ENCODE results near the gene HDDC3.

HDDC3 gene

DNA sequence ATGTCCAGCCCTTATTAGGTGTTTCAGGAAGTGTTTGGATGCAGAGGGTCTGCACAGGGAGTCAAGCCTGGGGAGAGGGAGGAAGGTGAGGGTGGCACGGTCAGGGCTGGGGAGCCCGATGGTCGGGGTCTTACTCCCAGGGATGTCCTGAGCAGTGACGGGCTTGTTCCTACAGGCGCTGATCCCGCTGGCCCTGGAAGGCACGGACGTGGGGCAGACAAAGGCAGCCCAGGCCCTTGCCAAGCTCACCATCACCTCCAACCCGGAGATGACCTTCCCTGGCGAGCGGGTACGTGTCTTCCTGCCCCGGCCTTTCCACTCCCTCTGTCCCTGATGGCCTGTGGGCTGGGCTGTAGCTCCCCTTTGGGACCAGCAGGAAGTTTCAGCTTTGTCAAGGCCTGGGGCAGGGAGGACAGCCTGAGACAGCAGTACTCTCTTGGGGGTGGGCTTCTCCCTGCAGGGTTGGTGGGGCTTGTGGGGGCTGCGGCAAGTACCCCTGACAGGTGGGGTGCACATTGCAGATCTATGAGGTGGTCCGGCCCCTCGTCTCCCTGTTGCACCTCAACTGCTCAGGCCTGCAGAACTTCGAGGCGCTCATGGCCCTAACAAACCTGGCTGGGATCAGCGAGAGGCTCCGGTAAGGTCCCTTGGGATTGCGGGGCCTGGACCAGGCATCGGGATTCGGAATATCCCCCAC lies 17.8 kb upstream of the HDDC3 start:
- no peak overlapping the region; the same call in 1 of the 2 replicates for H3K27ac ChIP-seq (replicated peaks)
- no peak overlapping the region for H3K4me3 ChIP-seq (replicated peaks; ENCODE audit: insufficient read depth, low read length)
- H3K27me3 ChIP-seq (ENCODE audit: insufficient read depth, poor library complexity, severe bottlenecking), result no peaks in the 10 kb centered on the region
- TF ChIP-seq POLR2AphosphoS5 (IDR thresholded peaks at IDR 0.05; ENCODE audit: low read depth) (no peak), SPI1 (IDR thresholded peaks at IDR 0.05; ENCODE audit: borderline replicate concordance, low read depth) (no peak), GABPA (IDR thresholded peaks at IDR 0.05; ENCODE audit: low read depth) (no peak)
- TF ChIP-seq, protein P1, sequence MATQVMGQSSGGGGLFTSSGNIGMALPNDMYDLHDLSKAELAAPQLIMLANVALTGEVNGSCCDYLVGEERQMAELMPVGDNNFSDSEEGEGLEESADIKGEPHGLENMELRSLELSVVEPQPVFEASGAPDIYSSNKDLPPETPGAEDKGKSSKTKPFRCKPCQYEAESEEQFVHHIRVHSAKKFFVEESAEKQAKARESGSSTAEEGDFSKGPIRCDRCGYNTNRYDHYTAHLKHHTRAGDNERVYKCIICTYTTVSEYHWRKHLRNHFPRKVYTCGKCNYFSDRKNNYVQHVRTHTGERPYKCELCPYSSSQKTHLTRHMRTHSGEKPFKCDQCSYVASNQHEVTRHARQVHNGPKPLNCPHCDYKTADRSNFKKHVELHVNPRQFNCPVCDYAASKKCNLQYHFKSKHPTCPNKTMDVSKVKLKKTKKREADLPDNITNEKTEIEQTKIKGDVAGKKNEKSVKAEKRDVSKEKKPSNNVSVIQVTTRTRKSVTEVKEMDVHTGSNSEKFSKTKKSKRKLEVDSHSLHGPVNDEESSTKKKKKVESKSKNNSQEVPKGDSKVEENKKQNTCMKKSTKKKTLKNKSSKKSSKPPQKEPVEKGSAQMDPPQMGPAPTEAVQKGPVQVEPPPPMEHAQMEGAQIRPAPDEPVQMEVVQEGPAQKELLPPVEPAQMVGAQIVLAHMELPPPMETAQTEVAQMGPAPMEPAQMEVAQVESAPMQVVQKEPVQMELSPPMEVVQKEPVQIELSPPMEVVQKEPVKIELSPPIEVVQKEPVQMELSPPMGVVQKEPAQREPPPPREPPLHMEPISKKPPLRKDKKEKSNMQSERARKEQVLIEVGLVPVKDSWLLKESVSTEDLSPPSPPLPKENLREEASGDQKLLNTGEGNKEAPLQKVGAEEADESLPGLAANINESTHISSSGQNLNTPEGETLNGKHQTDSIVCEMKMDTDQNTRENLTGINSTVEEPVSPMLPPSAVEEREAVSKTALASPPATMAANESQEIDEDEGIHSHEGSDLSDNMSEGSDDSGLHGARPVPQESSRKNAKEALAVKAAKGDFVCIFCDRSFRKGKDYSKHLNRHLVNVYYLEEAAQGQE (IDR thresholded peaks at IDR 0.05; ENCODE audit: insufficient replicate concordance, low read depth), result no peak
- TF ChIP-seq, protein P2, sequence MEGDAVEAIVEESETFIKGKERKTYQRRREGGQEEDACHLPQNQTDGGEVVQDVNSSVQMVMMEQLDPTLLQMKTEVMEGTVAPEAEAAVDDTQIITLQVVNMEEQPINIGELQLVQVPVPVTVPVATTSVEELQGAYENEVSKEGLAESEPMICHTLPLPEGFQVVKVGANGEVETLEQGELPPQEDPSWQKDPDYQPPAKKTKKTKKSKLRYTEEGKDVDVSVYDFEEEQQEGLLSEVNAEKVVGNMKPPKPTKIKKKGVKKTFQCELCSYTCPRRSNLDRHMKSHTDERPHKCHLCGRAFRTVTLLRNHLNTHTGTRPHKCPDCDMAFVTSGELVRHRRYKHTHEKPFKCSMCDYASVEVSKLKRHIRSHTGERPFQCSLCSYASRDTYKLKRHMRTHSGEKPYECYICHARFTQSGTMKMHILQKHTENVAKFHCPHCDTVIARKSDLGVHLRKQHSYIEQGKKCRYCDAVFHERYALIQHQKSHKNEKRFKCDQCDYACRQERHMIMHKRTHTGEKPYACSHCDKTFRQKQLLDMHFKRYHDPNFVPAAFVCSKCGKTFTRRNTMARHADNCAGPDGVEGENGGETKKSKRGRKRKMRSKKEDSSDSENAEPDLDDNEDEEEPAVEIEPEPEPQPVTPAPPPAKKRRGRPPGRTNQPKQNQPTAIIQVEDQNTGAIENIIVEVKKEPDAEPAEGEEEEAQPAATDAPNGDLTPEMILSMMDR (IDR thresholded peaks at IDR 0.05; ENCODE audit: insufficient read depth, low read length), result no peak
- no peak for DNase-seq (ENCODE audit: low read depth in 1 of 2, low spot score in 1 of 2)

DNA sequence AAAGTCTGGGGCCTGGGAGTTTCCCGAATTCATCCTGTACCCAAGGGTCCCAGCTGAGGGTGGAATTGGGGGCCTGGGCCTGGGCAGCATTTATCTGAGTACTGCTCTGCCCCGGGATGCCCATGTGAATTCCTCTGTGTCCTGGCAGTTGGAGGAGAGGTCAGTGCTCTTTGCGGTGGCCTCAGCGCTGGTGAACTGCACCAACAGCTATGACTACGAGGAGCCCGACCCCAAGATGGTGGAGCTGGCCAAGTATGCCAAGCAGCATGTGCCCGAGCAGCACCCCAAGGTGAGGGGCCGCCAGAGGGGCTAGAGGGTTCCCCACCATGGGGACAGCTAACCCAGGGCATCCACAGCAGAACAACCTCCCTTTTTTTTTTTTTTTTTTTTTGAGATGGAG lies 16.2 kb upstream of the HDDC3 start:
- H3K4me3 ChIP-seq (replicated peaks; ENCODE audit: insufficient read depth, low read length), result no peak overlapping the region
- TF ChIP-seq, protein P1 (IDR thresholded peaks at IDR 0.05; ENCODE audit: insufficient replicate concordance, low read depth), result no peak
- TF ChIP-seq, protein P2 (IDR thresholded peaks at IDR 0.05; ENCODE audit: insufficient read depth, low read length), result no peak
- TF ChIP-seq POLR2AphosphoS5 (IDR thresholded peaks at IDR 0.05; ENCODE audit: low read depth) (no peak), SPI1 (IDR thresholded peaks at IDR 0.05; ENCODE audit: borderline replicate concordance, low read depth) (no peak), GABPA (IDR thresholded peaks at IDR 0.05; ENCODE audit: low read depth) (no peak)
- no peak for DNase-seq (ENCODE audit: low read depth in 1 of 2, low spot score in 1 of 2)
- no peaks in the 10 kb centered on the region for H3K27me3 ChIP-seq (ENCODE audit: insufficient read depth, poor library complexity, severe bottlenecking)
- no peak overlapping the region for H3K27ac ChIP-seq (replicated peaks)

DNA sequence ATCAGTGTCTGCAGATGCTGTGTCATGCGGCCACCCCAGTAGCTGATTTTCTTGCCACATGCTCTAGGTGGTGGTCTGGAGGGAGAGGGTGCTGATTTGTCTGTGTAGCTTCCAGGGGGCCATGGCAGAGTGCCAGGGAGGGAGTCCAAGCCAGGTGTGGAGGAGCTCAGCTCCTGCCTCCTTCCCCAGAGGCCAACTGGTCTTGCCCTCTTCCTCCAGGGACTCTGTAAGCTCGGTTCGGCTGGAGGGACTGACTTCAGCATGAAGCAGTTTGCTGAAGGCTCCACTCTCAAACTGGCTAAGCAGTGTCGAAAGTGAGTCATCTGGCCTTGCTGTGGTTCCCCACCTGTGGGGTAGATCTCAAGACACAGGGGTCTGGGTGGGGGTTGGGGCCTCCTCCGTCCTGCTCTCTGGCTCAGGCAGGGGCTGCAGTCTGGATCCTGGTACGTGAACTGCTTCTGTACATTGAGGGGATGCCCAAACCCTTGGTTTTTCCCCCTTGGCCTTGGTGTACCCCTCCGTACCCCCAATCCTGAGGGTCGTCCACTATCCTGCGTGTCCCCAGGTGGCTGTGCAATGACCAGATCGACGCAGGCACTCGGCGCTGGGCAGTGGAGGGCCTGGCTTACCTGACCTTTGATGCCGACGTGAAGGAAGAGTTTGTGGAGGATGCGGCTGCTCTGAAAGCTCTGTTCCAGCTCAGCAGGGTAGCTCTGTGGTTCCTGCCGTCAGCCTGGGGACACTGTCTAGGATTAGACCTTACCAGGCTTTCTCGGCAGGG lies 15.4 kb upstream of the HDDC3 start:
- Histone ChIP-seq H3K27me3 (ENCODE audit: insufficient read depth, poor library complexity, severe bottlenecking) (no peaks in the 10 kb centered on the region), H3K4me3 (replicated peaks; ENCODE audit: insufficient read depth, low read length) (no peak overlapping the region), H3K27ac (replicated peaks) (no peak overlapping the region)
- TF ChIP-seq GABPA (IDR thresholded peaks at IDR 0.05; ENCODE audit: low read depth), result no peak
- TF ChIP-seq, protein P1 (IDR thresholded peaks at IDR 0.05; ENCODE audit: insufficient replicate concordance, low read depth), result no peak
- no peak for TF ChIP-seq SPI1 (IDR thresholded peaks at IDR 0.05; ENCODE audit: borderline replicate concordance, low read depth)
- TF ChIP-seq POLR2AphosphoS5 (IDR thresholded peaks at IDR 0.05; ENCODE audit: low read depth), result no peak
- TF ChIP-seq, protein P2 (IDR thresholded peaks at IDR 0.05; ENCODE audit: insufficient read depth, low read length), result no peak
- DNase-seq (ENCODE audit: low read depth in 1 of 2, low spot score in 1 of 2), result no peak

All from HL-60 (cell line).